GM18519 (cell line): ENCODE data around the gene UBE2E2.

Source experiments
- ATAC-seq: cut with Tn5 transposase; IDR thresholded peaks from one replicate; pipeline ENCODE4 v1.9.1; 2021; ENCODE audit warnings: mild to moderate bottlenecking, moderate library complexity; ENCODE audit not compliant: unreplicated experiment, low FRiP score

UBE2E2 gene

DNA sequence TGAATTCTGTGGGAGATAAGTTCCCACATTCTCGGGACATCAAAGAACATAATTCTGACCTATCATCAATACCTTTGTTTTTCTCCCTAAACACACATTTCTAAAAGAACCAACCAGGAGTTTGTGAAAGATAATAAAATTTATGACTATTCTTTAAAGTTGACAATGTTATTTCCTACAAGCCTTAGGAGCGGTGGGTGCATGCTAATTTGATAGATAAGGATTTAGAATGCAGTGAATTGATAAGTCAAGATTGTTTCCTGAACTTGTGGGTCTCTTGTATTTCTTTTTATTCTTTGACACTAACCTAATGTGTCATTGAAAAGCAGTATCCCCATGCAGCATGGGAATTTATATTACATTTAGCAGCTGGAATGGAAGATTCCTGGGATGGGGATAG lies 10.3 kb upstream of the UBE2E2 start:
- ATAC-seq, result no peak

DNA sequence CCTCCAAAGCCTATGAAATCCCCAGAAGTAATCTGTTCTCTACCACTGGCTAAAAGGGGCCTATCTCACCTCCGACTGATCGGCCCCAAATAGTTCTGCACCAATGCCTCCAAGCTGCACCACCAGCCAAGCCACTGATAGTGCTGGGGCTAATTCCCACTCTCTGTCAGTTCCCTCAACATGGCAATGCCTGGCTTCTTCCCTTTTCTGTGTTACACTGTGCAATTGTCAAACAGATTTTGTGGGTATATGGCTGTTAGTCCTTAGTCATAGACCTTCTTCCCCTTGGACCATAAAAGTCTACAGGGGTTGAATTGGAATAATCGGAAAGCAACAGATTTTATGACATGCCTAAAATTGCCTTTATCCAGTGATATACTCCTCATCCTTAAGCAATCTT lies 9.3 kb upstream of the UBE2E2 start:
- no peak for ATAC-seq

DNA sequence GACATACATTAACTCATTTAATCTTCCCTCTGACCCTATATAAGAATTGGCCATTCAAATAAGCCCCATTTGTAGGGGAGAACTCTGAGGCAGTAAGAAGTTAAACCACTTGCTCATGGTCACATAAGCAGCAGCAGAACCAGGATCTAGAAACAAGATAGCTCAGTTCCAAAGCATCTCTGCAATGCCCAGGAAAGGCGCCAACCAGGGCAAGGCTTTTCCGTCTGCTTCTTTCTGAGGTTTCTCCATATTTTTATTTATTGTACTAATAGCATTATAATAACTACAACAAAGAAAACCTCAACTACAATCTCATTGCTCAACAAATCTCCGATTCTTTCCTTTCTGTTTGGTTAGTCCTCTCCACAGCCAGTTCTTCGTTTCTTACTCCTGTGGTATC lies 4.3 kb upstream of the UBE2E2 start:
- no peak for ATAC-seq

DNA sequence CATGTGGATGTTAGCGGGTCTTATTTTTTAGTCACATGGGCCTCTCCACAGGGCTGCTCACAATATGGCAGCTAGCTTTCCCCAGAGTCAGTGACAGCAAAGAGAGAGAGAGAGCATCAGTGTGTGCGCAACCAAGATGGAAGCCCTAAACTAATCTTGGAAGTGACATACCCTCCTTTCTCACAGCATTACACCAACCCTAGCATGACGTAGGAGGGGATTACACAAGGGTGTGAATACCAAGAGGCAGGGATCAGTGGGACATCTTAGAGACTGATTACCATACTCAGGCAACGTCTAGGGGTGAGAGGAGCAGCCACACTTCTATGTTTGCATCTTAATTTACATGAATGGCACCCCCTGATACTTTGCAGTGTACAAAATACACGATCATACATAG lies 3.5 kb upstream of the UBE2E2 start:
- ATAC-seq, result no peak

DNA sequence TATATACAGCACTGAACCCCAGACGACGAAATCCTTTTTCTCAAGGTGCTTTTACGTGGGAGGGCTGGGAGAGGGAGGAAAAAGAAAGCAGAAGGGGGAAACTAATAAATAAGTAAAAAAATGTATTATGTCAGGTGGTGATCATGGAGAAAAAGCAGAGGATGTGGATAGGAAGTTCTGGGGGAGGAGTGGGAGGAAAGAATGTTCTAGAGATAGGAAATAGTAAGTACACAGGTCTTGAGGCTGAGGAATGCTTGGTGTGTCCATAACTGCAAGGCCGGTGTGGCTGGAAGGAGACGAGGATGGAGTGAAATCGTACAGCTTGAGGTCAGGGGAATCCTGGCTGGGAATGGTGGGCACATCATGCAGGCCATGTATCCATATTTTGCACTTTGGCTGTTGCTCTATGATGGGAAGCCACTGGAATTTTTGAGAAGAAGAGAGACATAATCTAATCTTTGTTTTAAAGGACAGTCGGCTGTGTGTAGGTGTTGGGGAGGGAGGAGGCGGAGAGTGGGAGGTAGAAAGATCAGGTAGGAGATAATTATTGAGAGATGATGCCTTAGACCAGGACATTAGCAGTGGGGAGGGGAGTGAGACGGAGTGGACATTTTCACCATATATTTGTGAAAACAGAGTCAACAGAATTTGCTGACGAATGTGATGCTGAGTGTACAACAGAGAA lies 1.8 kb upstream of the UBE2E2 start:
- ATAC-seq, result no peak

DNA sequence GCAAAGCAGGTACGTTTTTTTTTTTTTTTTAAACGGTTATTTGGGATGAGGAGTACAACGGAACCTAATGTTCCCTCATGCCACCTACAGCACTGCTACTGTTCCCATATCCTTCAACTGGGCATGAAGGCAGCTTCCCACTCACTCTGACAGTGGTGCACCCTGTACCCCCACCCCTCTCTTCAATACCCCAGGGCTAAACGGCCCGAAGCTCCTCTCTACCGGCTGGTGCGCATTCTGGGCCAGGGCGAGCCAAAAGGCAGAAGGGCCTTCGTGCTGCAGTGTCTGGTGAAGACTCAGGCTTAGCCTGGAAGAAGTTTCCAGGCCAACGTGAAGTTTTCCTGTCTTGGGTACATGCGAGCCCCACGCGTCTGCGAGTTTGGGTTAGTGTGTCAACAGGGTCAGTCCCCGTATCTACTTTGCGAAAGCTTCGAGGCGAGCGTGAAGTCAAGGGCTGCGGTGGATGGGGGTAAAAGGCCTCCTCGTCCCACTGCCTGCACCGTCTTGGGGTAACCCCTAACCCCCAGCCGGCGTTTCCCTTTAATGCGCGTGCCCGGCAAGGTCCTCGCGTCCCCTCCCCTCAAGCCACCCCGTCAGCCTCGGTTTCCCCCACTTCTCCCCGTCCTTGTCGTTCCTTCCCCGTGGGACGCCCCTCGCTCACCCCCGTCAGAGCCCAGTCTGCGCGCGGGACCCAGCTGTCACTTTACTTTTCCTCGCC lies 765 bp upstream of the UBE2E2 start:
- peak; percentile 17 for ATAC-seq

DNA sequence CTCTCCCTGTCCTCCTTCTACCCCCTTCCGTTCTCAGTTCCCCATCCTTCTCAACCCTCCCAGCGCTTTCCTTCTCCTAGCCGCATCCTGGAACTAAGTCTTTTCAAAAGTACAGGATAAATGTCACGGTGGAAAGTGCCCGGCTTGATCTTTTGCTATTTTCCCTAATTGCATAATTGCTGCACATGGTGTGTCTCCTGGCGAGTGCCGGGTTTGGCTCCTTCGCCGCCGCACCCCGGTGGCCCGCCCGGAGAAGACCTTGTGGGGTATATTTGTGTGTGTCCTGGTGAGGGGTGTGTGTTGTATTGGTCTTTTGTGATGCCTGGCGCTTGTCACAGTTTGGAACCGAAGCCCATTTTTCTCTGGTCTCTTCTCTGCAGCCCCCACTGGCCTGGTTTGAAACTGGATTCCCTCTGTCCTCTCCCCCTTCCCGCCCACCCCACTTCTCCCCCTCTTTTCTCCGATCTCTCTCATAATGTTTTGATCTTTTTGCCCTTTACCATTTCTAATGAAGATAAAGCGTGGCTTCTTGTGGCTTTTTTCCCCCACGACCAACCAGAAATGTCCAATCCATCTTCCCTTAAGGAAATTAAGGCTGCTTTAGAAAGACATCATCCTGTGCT lies 692 bp downstream of the UBE2E2 start:
- ATAC-seq, result no peak

DNA sequence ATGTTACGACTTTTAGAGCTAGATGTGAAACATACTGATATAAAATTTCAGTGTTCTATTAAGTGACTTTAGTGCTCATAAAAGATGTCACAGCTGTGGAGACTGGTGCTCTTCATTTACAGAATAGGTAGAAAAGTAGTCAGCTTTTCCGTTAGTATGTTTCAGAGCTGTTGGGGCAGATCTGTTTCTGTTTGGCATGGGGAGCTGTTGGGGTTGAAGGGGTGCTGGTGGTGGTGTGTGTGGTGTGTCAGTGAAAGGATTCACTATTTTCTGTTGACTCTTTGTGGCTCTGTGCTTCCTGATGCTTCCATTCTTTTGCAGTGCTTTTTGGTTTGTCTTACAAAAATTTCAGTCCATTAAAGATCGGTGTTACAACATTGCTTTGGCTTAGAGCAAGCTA lies 3.2 kb downstream of the UBE2E2 start:
- ATAC-seq, result no peak

DNA sequence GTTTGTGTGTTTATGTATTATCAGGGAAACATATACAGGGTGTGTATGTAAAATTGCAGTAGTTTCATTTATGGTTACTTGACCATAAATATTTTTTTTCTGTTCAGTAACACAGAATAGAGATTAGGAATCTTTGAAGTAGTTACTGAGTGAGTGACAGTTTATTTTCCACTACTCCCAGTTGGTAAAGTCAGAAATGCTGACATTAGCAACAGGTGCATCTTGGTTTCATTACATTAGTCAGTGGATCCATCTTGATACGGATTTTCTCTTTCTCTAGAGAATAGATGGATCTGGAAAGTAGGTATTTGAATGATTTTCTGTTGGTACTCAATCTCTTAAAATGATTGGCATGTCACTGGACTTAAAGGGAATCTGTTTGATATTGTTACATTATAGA lies 6.0 kb downstream of the UBE2E2 start:
- no peak for ATAC-seq

DNA sequence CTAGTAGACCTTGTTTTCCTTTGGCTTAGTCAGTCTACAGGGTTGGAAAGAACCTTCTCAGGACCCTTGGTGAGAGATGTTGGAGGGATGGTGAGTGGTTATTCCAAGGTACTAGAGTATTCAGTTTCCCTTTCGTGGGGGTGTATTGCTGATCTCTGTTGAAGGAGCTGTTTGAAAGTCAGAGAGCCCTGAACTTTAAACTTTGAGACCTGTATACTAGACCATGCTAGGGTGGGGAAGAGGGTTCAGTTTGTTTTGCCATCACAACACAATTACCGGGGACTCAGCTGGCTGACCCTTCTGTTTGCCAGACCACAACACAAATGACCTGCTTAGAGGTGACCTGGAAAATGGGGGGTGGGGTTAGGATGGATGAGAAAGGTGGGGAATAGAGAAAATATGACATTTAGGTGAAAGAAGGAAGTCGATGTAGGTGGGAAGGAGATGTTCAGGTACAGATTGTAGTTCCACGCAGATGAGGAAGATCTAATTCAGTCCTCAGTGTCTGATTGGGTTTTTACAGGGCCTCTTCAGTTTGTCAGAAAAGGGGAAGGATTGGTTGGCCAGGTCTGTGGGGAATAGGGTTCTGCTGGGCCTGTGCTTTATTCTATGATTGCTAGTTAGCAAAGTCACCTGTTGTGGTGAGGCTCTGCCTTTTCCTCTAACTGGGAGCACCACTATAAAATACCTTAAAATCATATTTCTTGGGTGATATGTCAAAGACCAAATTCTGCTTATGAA lies 6.8 kb downstream of the UBE2E2 start:
- no peak for ATAC-seq

DNA sequence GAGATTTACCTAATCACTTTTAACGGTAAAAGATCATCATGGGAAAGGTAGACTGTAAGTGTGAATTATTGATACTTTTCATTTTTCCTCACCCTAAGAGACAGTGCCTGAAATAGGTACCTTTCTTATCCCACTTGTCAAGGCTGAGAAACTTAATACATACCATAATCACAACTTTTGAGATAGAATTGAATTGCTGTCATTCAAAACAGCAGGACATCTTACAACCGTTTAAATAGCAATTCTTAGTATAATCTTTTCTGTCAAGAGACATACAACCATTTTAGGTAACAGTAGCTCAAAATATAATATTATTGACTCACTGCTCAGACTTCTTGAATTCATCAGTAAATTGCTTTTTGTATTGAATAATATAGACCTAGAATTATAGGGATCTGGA lies 10.7 kb downstream of the UBE2E2 start:
- ATAC-seq, result no peak

DNA sequence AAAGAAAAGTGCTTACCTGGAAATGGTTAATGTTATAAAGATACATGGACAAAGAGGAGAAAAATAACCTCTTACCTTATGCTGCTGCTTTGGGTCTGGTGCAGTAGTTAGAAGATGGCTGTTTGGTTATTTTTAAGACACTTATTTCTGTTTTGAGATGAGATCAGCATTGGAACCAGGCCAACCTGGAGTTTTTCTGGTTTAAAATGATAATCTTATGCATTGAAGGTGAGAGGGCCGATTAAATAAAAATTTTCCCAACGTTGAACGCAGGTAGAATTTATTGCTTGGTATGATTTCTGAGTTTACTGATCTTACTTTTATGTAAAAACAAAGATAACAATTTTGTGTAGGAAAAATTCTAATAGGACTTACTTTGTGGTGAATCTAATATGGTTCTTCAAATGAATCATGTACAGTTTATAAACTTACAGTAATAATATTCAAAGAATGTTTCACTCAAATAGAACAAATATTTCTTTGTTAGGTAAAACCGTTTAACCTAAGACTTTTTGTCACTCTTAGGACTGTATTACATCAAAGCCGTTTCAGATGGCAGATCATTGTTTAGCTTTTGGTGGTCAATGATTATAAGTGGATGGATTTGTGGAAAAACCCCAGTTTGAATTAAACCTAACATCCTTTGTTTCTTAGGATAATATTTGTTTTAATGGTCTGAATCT lies 14.9 kb downstream of the UBE2E2 start:
- no peak for ATAC-seq

DNA sequence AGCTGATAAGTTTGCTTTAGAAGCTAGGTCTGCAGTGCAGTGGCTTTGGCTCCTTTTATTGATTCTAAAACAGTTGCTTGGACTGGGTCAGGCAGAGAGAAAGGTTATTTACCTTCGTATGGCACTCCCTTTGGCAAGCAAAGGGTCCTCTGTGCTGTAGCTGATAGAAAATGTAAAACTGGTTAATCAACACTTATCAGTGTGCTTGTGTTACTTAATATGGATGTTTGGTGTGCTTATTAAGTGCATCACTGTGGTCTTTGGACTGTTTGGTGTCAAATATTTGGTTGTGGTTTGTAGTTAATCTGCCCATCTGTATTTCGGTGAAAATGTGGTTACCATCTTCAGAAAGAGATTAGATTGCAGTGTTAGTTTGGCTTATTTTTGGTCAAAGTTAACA lies 16.0 kb downstream of the UBE2E2 start:
- ATAC-seq, result peak; percentile 38

DNA sequence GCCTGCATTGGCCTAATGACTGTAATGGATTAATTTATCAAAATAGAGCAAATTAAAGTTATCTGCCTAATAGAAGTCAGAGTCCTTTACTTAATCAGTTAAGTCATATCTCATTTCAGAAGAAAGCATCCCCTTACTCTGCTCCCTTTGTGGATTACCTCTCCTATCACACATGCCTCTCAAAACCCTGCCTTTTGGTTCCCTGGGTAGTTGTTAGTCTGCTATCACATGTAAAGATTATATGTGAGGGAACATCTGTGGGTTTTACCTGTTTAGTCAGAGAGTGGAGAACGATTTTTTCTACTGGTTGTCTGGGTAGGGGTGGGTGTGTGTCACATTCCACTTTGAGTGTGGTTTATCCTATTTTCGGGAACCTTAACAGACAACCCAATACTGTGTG lies 16.4 kb downstream of the UBE2E2 start:
- peak; percentile 26 for ATAC-seq

DNA sequence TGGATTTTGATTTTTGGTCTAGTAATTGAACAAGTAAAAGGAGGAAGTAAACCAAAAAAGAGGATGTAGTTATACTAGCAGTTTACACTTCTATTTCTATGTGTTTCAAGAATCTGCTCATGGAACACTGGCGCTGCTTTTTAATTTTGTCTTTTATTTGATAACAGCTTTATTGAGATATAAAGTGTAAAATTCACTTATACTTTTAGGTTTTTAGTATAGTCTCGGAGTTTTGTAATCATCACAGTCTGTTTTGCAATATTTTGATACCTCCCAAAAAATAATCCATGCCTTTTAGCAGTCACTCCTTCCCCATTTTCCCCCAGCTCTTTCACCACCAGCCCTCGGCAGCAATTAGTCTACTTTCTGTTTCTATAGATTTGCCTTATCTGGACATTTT lies 18.0 kb downstream of the UBE2E2 start:
- no peak for ATAC-seq

DNA sequence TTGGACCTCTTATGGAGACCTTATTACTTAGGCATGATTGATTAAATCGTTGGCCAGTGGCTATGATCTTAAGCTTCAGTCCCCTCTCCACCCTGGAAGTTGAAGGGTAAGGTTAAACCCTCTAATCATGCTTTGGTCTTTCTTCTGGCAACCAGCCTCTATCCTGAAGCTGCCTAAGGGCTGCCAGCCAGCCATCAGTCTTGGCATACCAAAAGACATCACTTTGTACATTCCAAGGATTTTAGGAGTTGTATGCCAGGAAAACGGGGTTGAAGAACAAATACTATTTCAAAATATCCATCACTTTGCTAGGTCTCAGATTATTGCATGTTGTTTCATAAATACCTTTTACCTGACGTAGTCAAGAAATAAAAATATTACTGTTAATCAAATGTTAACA lies 28.9 kb downstream of the UBE2E2 start:
- no peak for ATAC-seq

DNA sequence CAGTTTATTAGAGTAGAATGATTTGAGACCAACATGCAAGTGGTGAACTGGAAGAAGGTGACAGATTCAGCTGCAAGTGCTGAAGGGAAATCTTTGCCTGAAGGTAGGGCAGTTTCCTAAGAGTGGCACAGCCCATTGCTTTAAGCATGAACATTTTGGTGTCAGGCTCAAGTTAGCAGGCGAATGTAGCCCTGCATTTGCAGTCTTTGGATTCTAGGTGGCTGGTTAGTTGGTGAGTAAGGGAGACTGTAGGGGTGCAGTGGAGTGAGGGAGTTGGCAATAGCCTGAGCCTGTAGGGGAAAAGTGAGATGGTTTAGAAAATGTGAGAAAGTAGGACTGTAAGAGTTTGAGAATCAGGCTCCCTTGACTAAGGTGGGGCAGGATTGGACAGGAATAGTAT lies 29.7 kb downstream of the UBE2E2 start:
- no peak for ATAC-seq

DNA sequence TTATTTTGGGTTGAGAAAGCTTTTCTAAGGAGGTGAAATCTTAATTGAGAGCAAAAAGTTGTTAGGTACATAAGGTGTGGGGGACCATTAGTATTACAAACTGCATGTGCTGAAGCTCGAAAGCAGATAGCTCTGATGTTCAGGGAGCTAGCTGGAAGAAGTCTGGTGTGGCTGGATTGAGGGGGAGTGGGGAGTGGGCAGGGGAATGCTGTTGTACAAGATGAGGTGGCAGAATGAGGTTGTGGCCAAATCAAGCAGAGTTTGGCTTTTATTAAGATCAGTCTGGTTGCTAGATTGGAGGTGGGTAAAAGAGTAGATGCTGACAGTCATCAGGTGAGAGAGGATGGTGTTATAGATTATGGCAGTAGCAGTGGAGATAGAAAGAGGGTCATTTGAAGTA lies 32.1 kb downstream of the UBE2E2 start:
- no peak for ATAC-seq

DNA sequence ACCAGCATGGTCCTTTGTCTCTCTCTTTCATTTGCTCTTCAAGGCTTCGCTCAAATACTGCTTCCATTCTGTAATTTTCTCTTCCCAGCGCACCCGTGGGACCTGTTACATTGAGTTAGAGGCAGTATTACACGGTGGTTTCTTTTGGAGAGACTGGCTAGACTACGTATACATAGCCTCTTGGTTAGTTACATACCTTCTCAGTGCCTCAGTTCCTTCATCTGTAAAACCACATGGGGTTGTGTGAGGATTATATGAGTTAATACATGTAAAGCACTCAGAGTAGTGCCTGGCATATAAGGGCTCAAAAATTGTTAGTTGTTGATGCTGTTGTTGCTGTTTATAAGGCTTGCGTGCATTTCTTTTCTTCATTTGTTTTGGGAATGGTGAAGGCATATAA lies 33.8 kb downstream of the UBE2E2 start:
- ATAC-seq, result no peak

DNA sequence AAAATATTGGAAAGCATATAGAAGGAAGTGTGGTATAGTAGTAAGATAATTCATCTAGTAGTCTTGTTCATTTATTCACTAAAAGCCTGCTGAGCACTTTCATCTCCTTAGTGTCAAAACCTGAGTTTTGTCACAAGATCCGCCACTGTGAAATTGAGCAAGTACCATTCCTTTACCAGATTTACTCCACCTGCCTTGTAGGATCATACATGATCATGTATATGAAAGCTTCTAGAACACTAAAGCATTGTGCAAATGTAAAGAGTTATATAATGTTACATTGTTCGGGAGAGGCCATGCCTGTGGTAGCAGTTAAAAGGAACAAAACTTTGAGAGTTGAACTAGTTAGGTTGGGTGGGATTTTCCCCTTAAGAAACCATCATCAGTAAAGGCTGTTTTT lies 35.0 kb downstream of the UBE2E2 start:
- ATAC-seq, result no peak

DNA sequence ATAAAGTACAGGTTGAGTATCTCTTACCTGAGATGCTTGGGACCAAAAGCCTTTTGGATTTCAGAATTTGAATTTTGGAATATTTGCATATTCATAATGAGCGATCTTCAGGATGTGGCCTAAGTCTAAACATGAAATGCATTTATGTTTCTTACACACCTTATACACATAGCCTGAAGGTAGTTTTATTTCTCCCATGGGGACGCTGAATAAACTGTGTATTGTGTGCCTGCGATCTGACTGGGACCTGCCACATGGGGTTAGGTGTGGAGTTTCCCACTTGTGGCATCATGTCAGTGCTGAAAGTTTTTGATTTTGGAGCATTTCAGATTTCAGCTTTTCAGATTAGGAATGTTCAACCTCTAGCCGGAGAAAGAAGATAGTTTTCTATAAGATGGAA lies 35.5 kb downstream of the UBE2E2 start:
- no peak for ATAC-seq
